Measurements from ENCODE around the gene ALDH1A2. TPM values are rescaled to one million over a fixed set of nuclear protein-coding genes. Genes with fewer than 3 reads are reported as not detected.

The ALDH1A2 gene
- total and polyA plus RNA-seq, 4 donors, result 3.6 to 28.4 (median 9.5) TPM

DNA sequence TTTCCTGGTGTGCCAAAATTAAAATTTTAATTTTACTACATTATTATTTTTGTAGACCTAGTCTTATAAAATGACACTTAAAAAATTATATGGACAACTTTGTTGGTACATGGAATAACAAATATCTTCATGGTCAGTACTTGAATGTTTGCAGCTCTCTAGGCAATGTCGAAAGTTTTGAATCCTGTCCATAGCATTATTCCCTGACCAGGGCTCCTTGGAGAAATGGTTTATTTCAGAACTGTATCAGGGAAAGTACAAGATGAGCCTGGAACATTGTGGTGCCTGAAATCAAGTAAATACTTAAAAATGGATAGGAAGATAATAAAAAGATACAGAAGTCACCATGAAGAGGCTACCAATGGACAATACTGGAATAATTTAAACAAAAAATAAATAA lies 47.6 kb downstream of the ALDH1A2 start:
- no peaks in the 10 kb centered on the region for H3K27me3 ChIP-seq (ENCODE audit: control insufficient read depth in 3 of 3, insufficient read depth in 3 of 3, low read length in 2 of 3)
- no peaks in the 10 kb centered on the region for H3K36me3 ChIP-seq (ENCODE audit: control insufficient read depth in 4 of 4, insufficient read depth in 4 of 4, low read length in 4 of 4)
- TF ChIP-seq, protein P1, sequence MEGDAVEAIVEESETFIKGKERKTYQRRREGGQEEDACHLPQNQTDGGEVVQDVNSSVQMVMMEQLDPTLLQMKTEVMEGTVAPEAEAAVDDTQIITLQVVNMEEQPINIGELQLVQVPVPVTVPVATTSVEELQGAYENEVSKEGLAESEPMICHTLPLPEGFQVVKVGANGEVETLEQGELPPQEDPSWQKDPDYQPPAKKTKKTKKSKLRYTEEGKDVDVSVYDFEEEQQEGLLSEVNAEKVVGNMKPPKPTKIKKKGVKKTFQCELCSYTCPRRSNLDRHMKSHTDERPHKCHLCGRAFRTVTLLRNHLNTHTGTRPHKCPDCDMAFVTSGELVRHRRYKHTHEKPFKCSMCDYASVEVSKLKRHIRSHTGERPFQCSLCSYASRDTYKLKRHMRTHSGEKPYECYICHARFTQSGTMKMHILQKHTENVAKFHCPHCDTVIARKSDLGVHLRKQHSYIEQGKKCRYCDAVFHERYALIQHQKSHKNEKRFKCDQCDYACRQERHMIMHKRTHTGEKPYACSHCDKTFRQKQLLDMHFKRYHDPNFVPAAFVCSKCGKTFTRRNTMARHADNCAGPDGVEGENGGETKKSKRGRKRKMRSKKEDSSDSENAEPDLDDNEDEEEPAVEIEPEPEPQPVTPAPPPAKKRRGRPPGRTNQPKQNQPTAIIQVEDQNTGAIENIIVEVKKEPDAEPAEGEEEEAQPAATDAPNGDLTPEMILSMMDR (IDR thresholded peaks at IDR 0.05; ENCODE audit: control extremely low read depth, extremely low read depth), result no peak
- ATAC-seq (ENCODE audit: insufficient read depth, low FRiP score) (no peak), DNase-seq (no peak)
- peaks cover 0 to 10% (median 0%) of the 10 kb centered on the region in 4 donors for H3K9me3 ChIP-seq (ENCODE audit: control insufficient read depth in 4 of 4, insufficient read depth in 3 of 4, low read length in 3 of 4)
- H3K4me3 ChIP-seq, result no peak overlapping the region
- H3K27ac ChIP-seq (ENCODE audit: low read depth in 1 of 2, low read length in 1 of 2), result no peak overlapping the region
- whole genome bisulfite sequencing, 2 donors, result 93 to 98% methylated on average over 1 of the region's 1 CpG
- no peaks in the 10 kb centered on the region for H3K4me1 ChIP-seq (ENCODE audit: control insufficient read depth in 5 of 5, insufficient read depth in 5 of 5, low read length in 5 of 5)
- no peak overlapping the region for H3K9ac ChIP-seq (ENCODE audit: insufficient read depth in 1 of 2, low read length in 2 of 2)

GRCh38 chr15:58016581-58017175 lies 48.8 kb downstream of the ALDH1A2 start:
- TF ChIP-seq, protein P1 (IDR thresholded peaks at IDR 0.05; ENCODE audit: control extremely low read depth, extremely low read depth), result no peak
- no peak for ATAC-seq (ENCODE audit: insufficient read depth, low FRiP score)
- no peaks in the 10 kb centered on the region for H3K36me3 ChIP-seq (ENCODE audit: control insufficient read depth in 4 of 4, insufficient read depth in 4 of 4, low read length in 4 of 4)
- DNase-seq, result no peak
- peaks cover 0 to 2% (median 0%) of the 10 kb centered on the region in 4 donors for H3K9me3 ChIP-seq (ENCODE audit: control insufficient read depth in 4 of 4, insufficient read depth in 3 of 4, low read length in 3 of 4)
- H3K27me3 ChIP-seq (ENCODE audit: control insufficient read depth in 3 of 3, insufficient read depth in 3 of 3, low read length in 2 of 3), result no peaks in the 10 kb centered on the region
- H3K4me1 ChIP-seq (ENCODE audit: control insufficient read depth in 5 of 5, insufficient read depth in 5 of 5, low read length in 5 of 5), result peaks cover 0 to 2% (median 0%) of the 10 kb centered on the region in 5 donors
- 46 to 65% methylated on average over 2 of the region's 2 CpGs for WGBS, 2 donors
- no peak overlapping the region for H3K4me3 ChIP-seq
- no peak overlapping the region for H3K9ac ChIP-seq (ENCODE audit: insufficient read depth in 1 of 2, low read length in 2 of 2)
- H3K27ac ChIP-seq (ENCODE audit: low read depth in 1 of 2, low read length in 1 of 2), result no peak overlapping the region

GRCh38 chr15:58015565-58015964 lies 49.9 kb downstream of the ALDH1A2 start:
- ATAC-seq (ENCODE audit: insufficient read depth, low FRiP score) (no peak), DNase-seq (no peak)
- no peaks in the 10 kb centered on the region for H3K9me3 ChIP-seq (ENCODE audit: control insufficient read depth in 4 of 4, insufficient read depth in 3 of 4, low read length in 3 of 4)
- H3K27me3 ChIP-seq (ENCODE audit: control insufficient read depth in 3 of 3, insufficient read depth in 3 of 3, low read length in 2 of 3), result no peaks in the 10 kb centered on the region
- 80 to 95% methylated on average over 1 of the region's 1 CpG for WGBS, 2 donors
- H3K27ac ChIP-seq (ENCODE audit: low read depth in 1 of 2, low read length in 1 of 2), result no peak overlapping the region
- TF ChIP-seq, protein P1 (IDR thresholded peaks at IDR 0.05; ENCODE audit: control extremely low read depth, extremely low read depth), result no peak
- H3K4me3 ChIP-seq, result no peak overlapping the region
- H3K9ac ChIP-seq (ENCODE audit: insufficient read depth in 1 of 2, low read length in 2 of 2), result no peak overlapping the region
- peaks cover 0 to 13% (median 4%) of the 10 kb centered on the region in 5 donors for H3K4me1 ChIP-seq (ENCODE audit: control insufficient read depth in 5 of 5, insufficient read depth in 5 of 5, low read length in 5 of 5)
- H3K36me3 ChIP-seq (ENCODE audit: control insufficient read depth in 4 of 4, insufficient read depth in 4 of 4, low read length in 4 of 4), result peaks cover 0 to under 1% (median 0%) of the 10 kb centered on the region in 4 donors

DNA sequence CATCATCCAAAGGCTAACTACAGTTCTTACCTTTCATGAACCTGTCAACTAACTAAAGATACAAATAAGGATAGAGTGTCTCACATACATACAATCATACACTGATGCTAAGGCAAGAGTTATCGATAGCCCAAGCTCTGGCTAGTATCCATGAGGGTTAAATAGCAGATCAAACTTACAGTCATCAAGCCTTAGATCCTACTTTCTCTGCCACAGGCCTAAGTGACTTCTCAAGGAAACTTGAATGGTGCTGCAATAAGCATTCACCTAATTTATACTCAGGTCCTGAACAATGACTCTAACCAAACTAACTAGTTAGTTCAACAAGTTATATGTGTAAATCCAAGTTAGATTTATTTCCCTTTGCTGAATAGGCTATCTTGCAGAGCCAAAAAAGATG lies 51.0 kb downstream of the ALDH1A2 start:
- Histone ChIP-seq H3K9ac (ENCODE audit: insufficient read depth in 1 of 2, low read length in 2 of 2) (no peak overlapping the region), H3K27ac (ENCODE audit: low read depth in 1 of 2, low read length in 1 of 2) (no peak overlapping the region), H3K27me3 (ENCODE audit: control insufficient read depth in 3 of 3, insufficient read depth in 3 of 3, low read length in 2 of 3) (no peaks in the 10 kb centered on the region), H3K4me1 (ENCODE audit: control insufficient read depth in 5 of 5, insufficient read depth in 5 of 5, low read length in 5 of 5) (peaks cover 0 to 16% (median 4%) of the 10 kb centered on the region in 5 donors), H3K36me3 (ENCODE audit: control insufficient read depth in 4 of 4, insufficient read depth in 4 of 4, low read length in 4 of 4) (peaks cover 0 to 4% (median 0%) of the 10 kb centered on the region in 4 donors), H3K4me3 (no peak overlapping the region), H3K9me3 (ENCODE audit: control insufficient read depth in 4 of 4, insufficient read depth in 3 of 4, low read length in 3 of 4) (no peaks in the 10 kb centered on the region)
- TF ChIP-seq, protein P1 (IDR thresholded peaks at IDR 0.05; ENCODE audit: control extremely low read depth, extremely low read depth), result no peak
- WGBS, 2 donors, result 72 to 84% methylated on average over 1 of the region's 1 CpG
- ATAC-seq (ENCODE audit: insufficient read depth, low FRiP score), result no peak
- no peak for DNase-seq

Data from lung (tissue), 12 donors.